Stimulated activated CD4-positive, alpha-beta T cell treated with anti-CD3 and anti-CD28 coated beads, Interleukin-4, amount 100 ng/mL, for 4 hours (primary cell): ENCODE measurements around the gene TOLLIP.
"Not testable (repeated sequence)": the region's sequence is repeated elsewhere in the genome, so short reads cannot be mapped to it uniquely, and the experiment has no call there.

Experiments
- DNase-seq, 2 experiments: peaks; one replicate each; pipeline ENCODE4 v3.0.0-alpha.2; 2020

Gene TOLLIP

GRCh38 chr11:1279674-1280055 lies 29.8 kb downstream of the TOLLIP start:
- DNase-seq: no peak

- no peak for DNase-seq
Observed at GRCh38 chr11:1278766-1279673, 30.4 kb downstream of the TOLLIP start.

- DNase-seq: no peak
Observed at GRCh38 chr11:1277936-1278512, 31.4 kb downstream of the TOLLIP start.

GRCh38 chr11:1276866-1277615 lies 32.4 kb downstream of the TOLLIP start:
- no peak for DNase-seq

- DNase-seq: no peak
Observed at GRCh38 chr11:1276041-1276790, 33.2 kb downstream of the TOLLIP start.

GRCh38 chr11:1275021-1275420 lies 34.4 kb downstream of the TOLLIP start:
- DNase-seq: no peak

GRCh38 chr11:1274501-1274900 lies 34.9 kb downstream of the TOLLIP start:
- DNase-seq: no peak

GRCh38 chr11:1272531-1272930 lies 36.9 kb downstream of the TOLLIP start:
- DNase-seq: no peak

GRCh38 chr11:1271927-1272326 lies 37.5 kb downstream of the TOLLIP start:
- DNase-seq: no peak

GRCh38 chr11:1271406-1271805 lies 38.0 kb downstream of the TOLLIP start:
- no peak for DNase-seq

- DNase-seq: no peak
Observed at GRCh38 chr11:1271002-1271401, 38.4 kb downstream of the TOLLIP start.

GRCh38 chr11:1270476-1270875 lies 39.0 kb downstream of the TOLLIP start:
- no peak for DNase-seq

GRCh38 chr11:1269957-1270356 lies 39.5 kb downstream of the TOLLIP start:
- DNase-seq: no peak

GRCh38 chr11:1267441-1268100 lies 41.9 kb downstream of the TOLLIP start:
- DNase-seq: no peak

- DNase-seq: not testable (repeated sequence)
Observed at GRCh38 chr11:1266976-1267375, 42.5 kb downstream of the TOLLIP start.

- not testable (repeated sequence) for DNase-seq
Observed at GRCh38 chr11:1265480-1265879, 44.0 kb downstream of the TOLLIP start.

GRCh38 chr11:1264444-1264843 lies 45.0 kb downstream of the TOLLIP start:
- peak in 1 of 2 experiments; percentile 38 for DNase-seq

GRCh38 chr11:1263010-1263409 lies 46.4 kb downstream of the TOLLIP start:
- DNase-seq: no peak

GRCh38 chr11:1262172-1263006 lies 47.0 kb downstream of the TOLLIP start:
- DNase-seq: peak; percentile 85 to 86

GRCh38 chr11:1261241-1262071 lies 48.0 kb downstream of the TOLLIP start:
- no peak for DNase-seq
